HepG2 (cell line): ENCODE data around the gene CCR5AS.
"Not testable (repeated sequence)": the region's sequence is repeated elsewhere in the genome, so short reads cannot be mapped to it uniquely, and the experiment has no call there.

Source experiments
- ATAC-seq: fragments of 200-7000 bp; cut with Tn5 transposase; 3 replicates; pipeline ENCODE4 v1.9.1; 2020; ENCODE audit warnings: mild to moderate bottlenecking, moderate library complexity
- BruUV-seq: library from RNA; stranded (reverse); fragments of 400-500 nt; replicated peaks from 2 replicates; lab custom pipeline; 2021; lab: Mats Ljungman, UMichigan
- CTCF ChIA-PET: fragments of 300-600 bp; formaldehyde crosslinking; extraction: SDS; loops from one replicate; lab custom pipeline; 2021; ENCODE audit warnings: low total read pairs, inconsistent platforms, low intra/inter-chr PET ratio; lab: Yijun Ruan, JAX
- POLR2A ChIA-PET: fragments of 350-600 bp; sonication (Branson Sonifier 250); formaldehyde crosslinking; loops from one replicate; lab custom pipeline; 2020; ENCODE audit warnings: antibody characterized with exemption, inconsistent platforms; lab: Yijun Ruan, JAX
- DNase-seq: peaks from one replicate; pipeline ENCODE4 v3.0.0-alpha.2; 2015; ENCODE audit warnings: low spot score
- FAIRE-seq: peaks from 3 replicates; lab custom pipeline; 2011; peaks lifted over from hg19 to GRCh38; lab: Jason Lieb, UNC
- H2AFZ ChIP-seq: one replicate; pipeline ENCODE4 v1.6.1; 2011; ENCODE audit warnings: low read length, inconsistent platforms
- H3K27ac ChIP-seq: fragments of 300-600 bp; 3 replicates; pipeline ENCODE4 v1.8.0; 2011; ENCODE audit warnings: mixed run types, mild to moderate bottlenecking, mixed read lengths, low read length, inconsistent platforms; ENCODE audit not compliant: insufficient read depth; ENCODE audit errors: extremely low read length
- H3K27me3 ChIP-seq, 2 experiments: fragments of 200-600 bp in 1 of 2; 2 replicates in 1 of 2; 3 replicates in 1 of 2; pipeline versions ENCODE4 v1.6.0 to v1.8.0; 2011; ENCODE audit warnings: low read length in 2 of 2, mild to moderate bottlenecking in 2 of 2, moderate library complexity in 2 of 2, inconsistent platforms in 1 of 2; ENCODE audit not compliant: insufficient read depth in 2 of 2, control insufficient read depth in 1 of 2
- H3K36me3 ChIP-seq, 2 experiments: fragments of 200-600 bp in 1 of 2; replicated peaks in 1 of 2; 2 replicates in 1 of 2; 3 replicates in 1 of 2; pipeline versions ENCODE4 v1.5.1 to v1.8.0; 2011; ENCODE audit warnings: low read length in 2 of 2, inconsistent platforms in 1 of 2; ENCODE audit not compliant: insufficient read depth in 2 of 2, control insufficient read depth in 1 of 2
- H3K4me1 ChIP-seq: 2 replicates; pipeline ENCODE4 v1.5.1; 2012; ENCODE audit warnings: low read length, inconsistent platforms; ENCODE audit not compliant: insufficient read depth
- H3K4me2 ChIP-seq: 2 replicates; pipeline ENCODE4 v1.6.0; 2011; ENCODE audit warnings: low read depth, low read length, inconsistent platforms
- H3K4me3 ChIP-seq, 3 experiments: fragments of 200-600 bp in 1 of 3; sonication (generic), shearing (Covaris generic) in 1 of 3; replicated peaks in 1 of 3; 2 replicates each; pipeline ENCODE4 v1.5.1; 2011 to 2016; ENCODE audit warnings: low read length in 3 of 3, inconsistent platforms in 2 of 3, low read depth in 2 of 3, mild to moderate bottlenecking in 2 of 3, control low read depth in 1 of 3, mixed read lengths in 1 of 3; ENCODE audit not compliant: insufficient read depth in 1 of 3
- H3K79me2 ChIP-seq: one replicate; pipeline ENCODE4 v1.6.1; 2011; ENCODE audit warnings: low read length, inconsistent platforms; ENCODE audit not compliant: insufficient read depth
- H3K9ac ChIP-seq: 2 replicates; pipeline ENCODE4 v1.6.0; 2011; ENCODE audit warnings: mild to moderate bottlenecking, low read depth, low read length, inconsistent platforms; ENCODE audit not compliant: insufficient read depth
- H3K9me3 ChIP-seq: 2 replicates; pipeline ENCODE4 v1.5.1; 2012; ENCODE audit warnings: mild to moderate bottlenecking, low read length
- H4K20me1 ChIP-seq: 2 replicates; pipeline ENCODE4 v1.6.0; 2011; ENCODE audit warnings: inconsistent platforms, mild to moderate bottlenecking, low read length, moderate library complexity; ENCODE audit not compliant: insufficient read depth
- AGO2 ChIP-seq: fragments of 200-400 bp; formaldehyde crosslinking; optimal IDR thresholded peaks from 2 replicates; pipeline ENCODE3; 2017; ENCODE audit warnings: mild to moderate bottlenecking, low read depth, low read length, moderate library complexity
- ATRX ChIP-seq: sonication (generic); formaldehyde crosslinking; IDR thresholded peaks from 2 replicates; pipeline ENCODE4 v1.4.0; 2020; ENCODE audit warnings: missing genetic modification reagents, borderline replicate concordance
- ZNF224 ChIP-seq: sonication (generic); formaldehyde crosslinking; IDR thresholded peaks from 2 replicates; pipeline ENCODE4 v1.5.0; 2020; ENCODE audit warnings: mild to moderate bottlenecking, missing genetic modification reagents
- ZNF234 ChIP-seq: sonication (generic); formaldehyde crosslinking; conservative IDR thresholded peaks from 2 replicates; pipeline ENCODE4 v1.5.1; 2020; ENCODE audit warnings: mild to moderate bottlenecking, missing genetic modification reagents
- ZNF251 ChIP-seq: sonication (generic); formaldehyde crosslinking; IDR thresholded peaks from 2 replicates; pipeline ENCODE4 v1.9.0; 2021; ENCODE audit warnings: mild to moderate bottlenecking, missing genetic modification reagents
- ZNF331 ChIP-seq: sonication (generic); formaldehyde crosslinking; IDR thresholded peaks from 2 replicates; pipeline ENCODE4 v1.4.0; 2020; ENCODE audit warnings: missing genetic modification reagents
- ZNF546 ChIP-seq: sonication (generic); formaldehyde crosslinking; conservative IDR thresholded peaks from 2 replicates; pipeline ENCODE4 v1.8.1; 2023; ENCODE audit warnings: mild to moderate bottlenecking, missing genetic modification reagents
- WGBS: methylation state at CpG from one replicate; pipeline ENCODE4 v1.1.6; 2017; ENCODE audit warnings: low lambda C conversion rate; 5-methylcytosine and 5-hydroxymethylcytosine counted together
- in situ Hi-C: cut with HindIII; loops from 2 replicates; pipeline ENCODE4 v1.10.0; 2017; ENCODE audit warnings: low pct_unique_long_range_greater_than_20kb; ENCODE audit not compliant: extremely low pct_ligation_motif_present
- intact Hi-C: fragments of 100-400 bp; cut with micrococcal nuclease; formaldehyde crosslinking; loops from one replicate; pipeline ENCODE4 v1.10.0; 2022; ENCODE audit not compliant: unreplicated experiment
- TF ChIP-seq, protein P1 (sequence below): sonication (generic); formaldehyde crosslinking; IDR thresholded peaks from 2 replicates; pipeline ENCODE4 v1.4.0; 2020; ENCODE audit warnings: missing genetic modification reagents

Gene CCR5AS

DNA sequence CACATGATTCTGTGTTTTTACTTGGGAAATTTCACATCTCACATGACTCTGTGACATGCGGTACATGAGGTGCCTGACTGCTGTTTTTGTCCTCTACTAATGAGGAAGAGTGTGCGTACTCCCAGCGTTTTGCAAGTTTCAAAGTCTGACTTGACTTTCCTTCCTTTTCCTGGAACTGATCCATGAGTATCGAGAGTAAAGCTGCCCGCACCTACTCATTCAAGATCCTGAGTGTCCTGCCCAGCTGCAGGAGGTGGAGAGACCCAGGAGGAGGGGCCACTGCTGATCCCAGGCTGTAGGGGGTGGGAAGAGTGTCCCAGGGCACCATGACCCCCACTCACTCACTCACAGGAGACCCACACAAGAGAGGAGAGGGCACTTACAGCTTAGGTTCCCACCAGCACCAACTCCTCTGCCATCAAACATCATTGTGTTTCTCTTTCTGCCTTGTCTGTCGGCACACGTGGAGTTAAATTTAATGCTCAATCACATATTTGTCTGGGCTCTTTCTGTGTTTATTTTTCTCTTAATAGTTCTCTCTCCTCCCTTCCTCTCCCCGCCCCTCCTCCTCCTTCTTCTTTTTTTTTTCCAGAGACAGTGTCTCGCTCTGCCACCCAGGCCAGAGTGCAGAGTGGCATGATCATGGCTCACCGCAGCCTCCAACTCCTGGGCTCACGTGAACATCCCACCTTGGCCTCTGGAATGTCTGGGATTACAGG is 1.4 kb downstream of the CCR5AS start:
- 4% methylated on average over 10 of the region's 11 CpGs for WGBS
- TF ChIP-seq ZNF546 (CRISPR knock-in tag) = no peak
- TF ChIP-seq AGO2 = no peak
- TF ChIP-seq, protein P1, sequence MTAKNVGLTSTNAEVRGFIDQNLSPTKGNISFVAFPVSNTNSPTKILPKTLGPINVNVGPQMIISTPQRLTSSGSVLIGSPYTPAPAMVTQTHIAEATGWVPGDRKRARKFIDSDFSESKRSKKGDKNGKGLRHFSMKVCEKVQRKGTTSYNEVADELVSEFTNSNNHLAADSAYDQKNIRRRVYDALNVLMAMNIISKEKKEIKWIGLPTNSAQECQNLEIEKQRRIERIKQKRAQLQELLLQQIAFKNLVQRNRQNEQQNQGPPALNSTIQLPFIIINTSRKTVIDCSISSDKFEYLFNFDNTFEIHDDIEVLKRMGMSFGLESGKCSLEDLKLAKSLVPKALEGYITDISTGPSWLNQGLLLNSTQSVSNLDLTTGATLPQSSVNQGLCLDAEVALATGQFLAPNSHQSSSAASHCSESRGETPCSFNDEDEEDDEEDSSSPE = no peak
- no peak for TF ChIP-seq ZNF224 (CRISPR knock-in tag)
- TF ChIP-seq ZNF251 (CRISPR knock-in tag) = no peak
- TF ChIP-seq ATRX (CRISPR knock-in tag) = no peak
- TF ChIP-seq ZNF331 (CRISPR knock-in tag) = no peak
- no peak for TF ChIP-seq ZNF234
- TF ChIP-seq, all 625 proteins: peak for 0
- Histone ChIP-seq H3K27me3 (peaks cover 2 to 8% of the 10 kb centered on the region in 2 experiments; a peak in 2 of 5 replicates), H3K4me3 (no peak overlapping the region), H2AFZ (no peak overlapping the region), H3K4me2 (no peak overlapping the region), H3K79me2 (no peaks in the 10 kb centered on the region), H3K9ac (no peak overlapping the region), H4K20me1 (no peaks in the 10 kb centered on the region), H3K27ac (no peak overlapping the region), H3K9me3 (no peaks in the 10 kb centered on the region), H3K4me1 (no peaks in the 10 kb centered on the region), H3K36me3 (no peaks in the 10 kb centered on the region)
- intact Hi-C loops = no loop called here
- FAIRE-seq (no peak), DNase-seq (no peak), ATAC-seq (no peak)
- no TSS peak for BruUV-seq
- CTCF ChIA-PET = no interaction called here
- in situ Hi-C loops = no loop called here
- POLR2A ChIA-PET = no interaction called here

- H3K27me3 ChIP-seq, H3K79me2 ChIP-seq, BruUV-seq, H3K4me3 ChIP-seq, H3K36me3 ChIP-seq, FAIRE-seq, intact Hi-C loops, in situ Hi-C loops, H3K9ac ChIP-seq, H3K27ac ChIP-seq, DNase-seq, H4K20me1 ChIP-seq, ATAC-seq, CTCF ChIA-PET, H3K9me3 ChIP-seq, H3K4me1 ChIP-seq, H2AFZ ChIP-seq, H3K4me2 ChIP-seq, POLR2A ChIA-PET: not testable (repeated sequence)
- WGBS = 3% methylated on average over 4 of the region's 4 CpGs
Observed at GRCh38 chr3:46402902-46403301, 4.0 kb downstream of the CCR5AS start.
